Caki2 (cell line): ENCODE measurements around the gene GULP1. TPM values are rescaled to one million over a fixed set of nuclear protein-coding genes. Genes with fewer than 3 reads are reported as not detected.

Source experiments
- DNase-seq: peaks from one replicate; pipeline ENCODE4 v3.0.0-alpha.2; 2015; ENCODE audit warnings: low read depth
- in situ Hi-C: cut with HindIII; loops from 2 replicates; pipeline ENCODE4 v1.10.0; 2016; ENCODE audit warnings: low sequenced_read_pairs, low pct_unique_long_range_greater_than_20kb, mixed read lengths
- total RNA-seq: library from RNA; depleted of rRNA; stranded (reverse); fragments of >200 nt; shearing (Covaris generic); gene quantifications from 2 replicates; pipeline ENCODE4 v1.2.3, GENCODE V29; 2014; ENCODE audit warnings: low replicate concordance

GULP1 gene
- total RNA-seq, 1 experiment from 2014 or later: 144 TPM

DNA sequence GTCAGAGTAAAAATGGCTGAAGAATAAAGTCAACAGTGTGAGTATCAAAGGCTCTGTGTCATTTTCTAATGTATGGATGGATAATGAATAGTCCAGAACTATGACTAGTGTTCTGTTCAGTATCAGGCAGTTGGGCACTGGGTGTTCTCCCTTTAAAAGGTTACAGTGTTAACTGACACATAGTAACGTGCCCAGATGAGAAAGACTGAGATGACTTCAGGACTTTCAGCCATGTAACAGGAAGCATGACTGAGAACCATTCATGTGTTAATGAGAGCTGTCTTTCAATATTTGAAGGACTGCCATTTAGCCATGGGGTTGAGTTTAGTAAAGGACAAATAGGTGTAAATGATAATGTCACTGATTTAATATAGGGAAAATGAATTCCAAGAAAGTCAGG is 187.1 kb downstream of the GULP1 start:
- DNase-seq: peak; percentile 73
- in situ Hi-C loops: no loop called here

DNA sequence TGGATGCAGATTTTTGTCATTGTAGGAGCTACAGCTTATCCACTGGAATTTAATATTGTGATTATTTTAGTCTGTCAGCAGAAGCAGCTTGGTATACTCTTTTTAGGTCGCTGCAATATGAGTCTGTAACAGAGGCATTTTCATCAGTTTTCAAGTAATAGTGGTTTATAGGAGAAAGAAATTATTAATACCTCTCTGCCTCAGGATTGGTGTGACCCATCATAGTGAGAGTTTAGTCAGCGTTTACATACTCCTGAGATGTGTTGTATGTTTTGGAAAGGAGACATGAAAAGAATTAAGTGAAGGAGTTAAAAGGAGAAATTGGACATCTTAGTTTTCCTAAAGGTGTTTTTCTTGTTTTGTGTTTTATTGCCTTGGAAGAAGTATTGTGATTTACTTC is 189.8 kb downstream of the GULP1 start:
- in situ Hi-C loops: no loop called here

DNA sequence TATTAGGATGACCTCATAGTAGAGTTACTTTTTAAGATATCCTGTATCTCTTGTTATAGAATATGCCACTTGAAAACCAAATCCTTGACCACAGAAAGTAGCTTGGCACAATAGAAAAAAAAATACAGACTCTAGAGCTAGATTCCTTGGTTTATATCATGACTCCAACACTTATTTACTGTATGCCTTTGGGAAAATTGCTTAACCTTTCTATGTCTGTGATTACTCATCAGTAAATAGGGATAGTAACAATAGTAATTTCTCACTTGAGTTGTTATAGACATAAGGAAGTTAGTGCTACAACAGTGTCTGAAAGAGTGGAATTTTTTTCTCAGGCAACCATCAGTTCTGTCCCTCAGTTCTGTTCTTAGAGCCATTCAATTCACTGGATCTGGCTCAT is 193.8 kb downstream of the GULP1 start:
- in situ Hi-C loops: no loop called here
- peak; percentile 36 for DNase-seq

More for the DNA sequence above, 189.8 kb downstream of the GULP1 start:
- DNase-seq: no peak

DNA sequence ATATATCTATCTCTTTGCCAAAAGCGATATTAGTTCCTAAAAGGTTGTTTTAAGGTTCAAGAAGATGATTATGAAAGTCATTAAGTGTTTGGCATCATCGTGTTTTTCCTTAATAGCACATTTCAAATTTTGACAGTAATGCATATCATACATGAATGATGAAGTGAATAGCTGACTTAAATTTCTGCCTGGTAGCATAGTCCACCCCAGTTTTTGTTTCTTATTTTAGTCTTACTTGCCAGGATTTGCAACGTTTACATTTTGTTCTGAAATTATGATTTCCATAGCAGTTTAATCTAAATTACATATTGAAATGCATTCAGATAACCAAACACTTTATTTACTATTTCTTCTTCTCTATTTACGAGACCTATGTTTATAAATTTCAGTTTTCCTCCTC is 201.1 kb downstream of the GULP1 start:
- in situ Hi-C loops: no loop called here
- no peak for DNase-seq

DNA sequence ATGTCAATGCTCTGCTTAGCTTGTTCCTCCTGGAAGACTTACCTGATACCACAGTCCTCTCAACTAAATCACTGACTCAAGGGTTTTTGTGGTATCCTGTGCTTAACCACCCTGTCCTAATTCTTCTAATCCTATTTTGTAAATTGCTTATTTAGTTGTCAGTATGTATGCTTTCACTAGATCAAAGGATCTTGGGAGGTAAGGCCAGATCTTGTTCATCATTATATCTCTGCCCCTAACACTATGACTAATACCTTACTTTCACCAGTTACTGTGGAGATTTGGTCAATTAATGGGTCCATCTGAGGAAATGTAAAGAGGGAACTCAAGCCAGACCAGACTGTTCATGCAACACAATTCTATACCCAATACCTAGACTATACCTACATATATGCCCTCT is 203.2 kb downstream of the GULP1 start:
- no peak for DNase-seq
- in situ Hi-C loops: no loop called here

DNA sequence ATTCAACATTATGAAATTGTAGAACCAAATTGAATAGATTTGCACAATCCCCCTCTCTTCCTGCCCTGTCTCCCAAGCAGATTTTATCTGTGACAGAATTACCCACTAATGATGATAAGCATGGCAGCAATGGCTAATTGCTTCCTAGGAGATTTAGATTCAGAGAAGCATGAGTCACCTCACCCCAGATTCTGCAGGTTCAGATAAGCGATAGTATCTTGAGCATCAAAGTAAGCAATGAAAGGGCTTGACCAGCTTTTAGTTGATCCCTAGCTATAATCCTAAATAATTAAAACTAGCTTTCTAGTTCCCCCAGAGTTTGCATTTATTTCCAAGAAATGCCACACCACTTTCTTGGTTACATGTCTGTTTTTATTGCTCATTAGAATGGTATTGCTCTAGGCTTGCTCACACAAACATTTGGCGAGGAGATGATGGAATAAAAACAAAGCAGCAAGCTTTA is 204.3 kb downstream of the GULP1 start:
- peak; percentile 40 for DNase-seq
- in situ Hi-C loops: no loop called here

DNA sequence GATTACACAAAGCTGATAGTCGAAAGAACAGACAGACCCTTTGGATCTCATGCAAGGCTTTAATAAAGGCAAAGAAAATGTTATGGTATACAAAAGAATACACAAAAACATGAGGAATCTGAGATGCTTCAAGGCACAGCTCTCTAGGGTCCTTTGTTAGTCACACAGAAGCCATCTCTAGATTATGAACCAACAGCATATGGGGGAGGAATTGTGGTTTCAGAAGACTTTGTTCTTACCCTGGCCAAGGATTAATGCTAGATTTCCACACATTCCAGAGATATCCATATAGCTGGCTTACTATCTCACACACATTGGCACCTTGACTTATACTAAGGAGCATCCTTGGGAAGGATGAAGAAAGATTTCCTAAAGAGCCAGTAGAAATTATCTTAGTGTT is 206.1 kb downstream of the GULP1 start:
- DNase-seq: no peak
- in situ Hi-C loops: no loop called here

DNA sequence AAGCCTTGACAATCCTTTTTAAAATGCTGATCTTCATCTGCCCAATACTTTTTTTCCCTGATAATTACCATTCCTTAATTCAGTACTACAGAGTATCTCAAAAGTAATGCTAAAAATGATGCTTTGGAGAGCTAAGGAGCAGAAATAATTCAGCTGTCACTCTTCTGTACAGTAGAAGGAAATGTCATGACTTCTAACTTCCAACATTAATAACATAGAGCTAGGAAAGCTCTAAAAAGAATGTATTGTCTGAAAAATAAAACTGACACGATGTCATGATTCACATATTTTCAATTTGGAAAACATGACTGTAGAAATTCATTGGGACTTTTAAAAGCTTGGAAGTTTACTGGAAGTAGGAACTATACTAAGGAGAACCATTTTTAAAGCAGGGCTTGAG is 212.3 kb downstream of the GULP1 start:
- DNase-seq: no peak
- in situ Hi-C loops: no loop called here

DNA sequence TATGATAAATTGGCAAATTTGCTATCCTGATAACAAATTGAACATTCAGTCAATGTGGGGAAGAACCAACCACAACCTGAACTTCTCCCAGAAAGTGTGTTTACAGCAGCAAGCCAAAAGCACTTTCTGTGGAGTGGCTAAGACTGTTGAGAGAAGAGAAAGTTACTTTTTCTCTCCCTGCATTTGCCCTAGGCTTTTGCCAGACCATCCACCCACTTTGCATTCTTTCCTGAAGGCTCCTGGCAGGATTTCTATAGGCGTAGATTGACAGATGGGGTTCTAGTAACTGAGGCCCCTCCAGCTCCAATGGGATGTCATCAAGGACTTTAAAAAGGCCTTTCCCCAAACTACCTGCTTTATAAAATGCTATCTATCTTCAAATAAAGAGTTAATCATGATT is 215.2 kb downstream of the GULP1 start:
- in situ Hi-C loops: no loop called here
- DNase-seq: no peak

DNA sequence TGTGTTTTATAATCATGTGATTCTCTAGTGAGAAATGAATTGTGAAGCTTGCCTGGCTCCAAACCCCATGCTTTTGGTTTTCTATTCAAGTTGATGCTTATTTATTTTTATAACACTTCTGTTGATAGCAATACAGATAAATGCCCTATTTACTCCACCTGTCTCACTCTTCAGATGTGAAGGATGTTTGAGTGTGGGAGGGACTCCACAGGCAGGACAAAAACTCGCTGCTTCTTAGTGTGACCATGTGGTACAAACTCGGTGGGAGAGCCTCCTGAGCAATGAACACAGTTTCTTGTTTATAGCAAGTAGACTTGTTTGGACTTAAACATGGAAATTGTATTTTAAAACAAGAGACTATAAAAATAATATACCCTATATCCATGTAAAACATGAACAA is 219.7 kb downstream of the GULP1 start:
- in situ Hi-C loops: no loop called here
- no peak for DNase-seq

DNA sequence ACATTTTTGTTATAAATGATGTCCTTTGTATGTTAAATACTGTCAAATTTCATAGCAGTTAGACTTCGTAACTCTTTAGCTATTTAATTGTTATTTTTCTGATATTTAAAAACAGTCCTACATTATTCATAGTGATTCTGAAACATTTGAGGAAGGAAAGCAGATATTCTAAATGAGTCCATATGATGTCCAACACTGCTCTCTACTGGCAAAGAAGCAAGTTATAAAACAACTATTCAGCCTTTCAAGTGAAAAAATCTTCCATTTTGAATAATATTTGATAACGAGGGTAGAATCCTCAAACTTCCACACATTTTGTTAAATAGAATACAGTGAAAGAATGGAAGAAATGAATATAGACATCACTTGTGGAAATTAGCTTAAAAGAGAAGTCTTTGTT is 220.8 kb downstream of the GULP1 start:
- peak; percentile 30 for DNase-seq
- in situ Hi-C loops: no loop called here

DNA sequence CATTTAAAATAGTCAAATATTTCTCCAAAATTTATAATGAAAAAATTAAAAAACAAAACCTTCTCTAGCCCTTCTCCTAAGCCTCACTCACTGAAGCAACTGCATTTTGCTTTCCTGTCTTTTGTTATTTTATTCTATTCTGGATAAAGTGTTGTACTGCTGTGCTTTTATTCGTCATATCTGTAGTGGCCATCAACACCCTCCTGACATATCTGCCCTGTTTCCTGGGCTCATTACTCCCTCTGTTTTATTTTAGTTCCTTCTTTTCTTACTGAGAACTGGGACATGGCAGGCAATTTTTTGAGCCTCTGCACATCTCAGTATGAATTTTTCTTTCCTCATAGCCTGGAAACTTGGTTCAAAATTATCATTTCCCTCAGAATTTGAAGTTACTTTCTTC is 224.2 kb downstream of the GULP1 start:
- in situ Hi-C loops: no loop called here
- no peak for DNase-seq

DNA sequence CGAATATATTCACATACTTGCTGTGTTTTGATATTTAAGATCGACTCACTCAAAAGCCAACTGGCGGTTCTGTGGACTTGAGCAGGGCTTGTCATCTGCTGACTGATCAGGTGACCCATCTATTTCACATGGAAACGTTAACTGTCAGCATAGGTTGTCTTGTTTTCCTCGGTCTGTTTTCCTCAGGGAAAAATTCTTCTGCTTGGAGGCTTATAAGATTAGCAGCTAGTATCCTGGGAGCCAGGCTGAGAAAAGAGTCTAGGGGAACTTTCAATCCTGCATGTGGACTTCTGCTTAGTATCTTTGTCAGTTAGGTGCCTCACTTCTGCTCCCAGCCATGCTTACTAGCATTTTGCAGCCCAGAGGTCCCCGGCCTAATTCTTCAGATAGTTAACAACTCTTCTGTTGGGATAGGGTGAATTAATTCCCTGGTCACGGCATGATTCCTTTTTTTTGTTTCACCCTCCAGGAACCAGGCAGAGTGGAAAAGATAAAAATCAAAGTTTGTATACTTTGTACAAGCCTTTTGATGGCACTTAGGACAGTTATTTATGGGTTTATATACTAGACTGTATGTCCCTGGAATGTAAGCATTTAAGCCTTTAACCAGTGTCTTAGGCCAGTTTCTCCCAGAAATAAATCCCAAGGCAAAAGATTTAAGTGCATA is 226.0 kb downstream of the GULP1 start:
- DNase-seq: no peak
- in situ Hi-C loops: no loop called here

DNA sequence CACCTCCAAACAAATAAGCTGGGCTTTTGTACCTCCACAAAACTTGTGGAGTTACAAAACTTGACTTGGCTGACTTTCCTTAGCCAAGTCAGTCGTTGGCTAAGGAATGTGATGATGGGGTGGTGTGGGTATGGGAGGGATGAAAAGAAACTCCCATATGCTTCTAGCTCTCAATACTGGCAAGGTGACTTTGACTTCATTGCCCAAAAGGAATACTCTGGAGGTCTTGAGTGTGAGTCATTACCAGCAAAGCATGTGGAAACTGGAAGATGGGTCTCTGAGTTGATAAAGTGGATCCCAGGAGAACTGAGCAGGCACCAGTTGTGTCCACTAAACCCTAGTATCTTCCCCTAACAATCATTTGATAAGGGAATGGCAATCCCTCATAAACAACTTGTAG is 226.7 kb downstream of the GULP1 start:
- no peak for DNase-seq
- in situ Hi-C loops: no loop called here

DNA sequence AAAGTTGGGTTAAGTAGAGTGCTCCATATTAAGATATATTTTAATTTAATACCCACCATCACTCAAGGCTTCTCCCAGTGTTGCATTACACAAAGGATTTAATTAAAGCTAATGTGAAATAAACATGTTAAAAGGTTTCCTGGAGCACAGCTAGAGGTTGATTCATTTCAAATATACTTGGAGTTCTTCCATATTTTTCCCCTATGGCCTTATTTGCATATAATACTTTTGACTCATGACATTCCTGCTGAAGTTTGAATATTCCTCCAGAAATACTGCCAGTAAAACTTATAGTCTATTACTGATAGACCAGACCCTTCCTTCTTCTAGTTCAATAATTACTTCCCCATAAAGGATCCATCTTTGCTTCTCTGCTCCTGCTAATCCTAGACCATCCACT is 227.5 kb downstream of the GULP1 start:
- in situ Hi-C loops: no loop called here
- DNase-seq: no peak

DNA sequence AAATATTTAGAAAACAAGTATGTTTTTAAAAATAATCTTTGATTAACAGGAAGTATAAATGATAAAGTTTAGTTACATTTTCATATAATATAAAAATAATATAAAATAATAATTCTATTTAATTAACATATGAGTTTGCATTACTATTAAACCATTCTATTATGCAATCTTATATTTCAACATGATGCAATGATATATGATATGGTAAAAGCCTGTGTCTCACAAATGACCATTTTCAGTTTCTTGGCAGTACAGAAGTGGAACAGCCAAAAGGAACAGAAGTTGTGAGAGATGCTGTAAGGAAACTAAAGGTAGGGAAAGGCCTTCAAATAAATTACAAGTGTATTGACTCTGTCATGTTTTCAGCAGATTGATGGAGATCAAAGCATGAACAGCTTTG is 230.8 kb downstream of the GULP1 start:
- in situ Hi-C loops: no loop called here
- no peak for DNase-seq

DNA sequence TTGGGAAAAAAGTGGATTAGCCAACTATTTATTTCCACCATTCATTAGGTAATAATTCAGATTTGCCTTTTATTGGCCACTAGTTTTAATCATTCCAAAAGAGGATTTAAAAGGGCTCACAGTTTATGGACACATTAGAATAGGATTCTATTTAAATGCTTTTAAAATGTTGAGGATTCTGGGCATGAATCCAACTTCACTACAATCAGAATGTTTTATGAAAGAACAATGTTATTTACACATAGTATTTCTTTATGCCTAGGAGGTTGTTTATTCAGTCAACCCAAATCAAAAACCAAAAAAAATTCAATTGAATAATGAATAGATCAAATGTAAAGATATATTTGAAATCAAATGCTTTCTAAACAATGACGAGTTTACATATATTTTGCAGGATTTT is 232.2 kb downstream of the GULP1 start:
- no peak for DNase-seq
- in situ Hi-C loops: no loop called here

DNA sequence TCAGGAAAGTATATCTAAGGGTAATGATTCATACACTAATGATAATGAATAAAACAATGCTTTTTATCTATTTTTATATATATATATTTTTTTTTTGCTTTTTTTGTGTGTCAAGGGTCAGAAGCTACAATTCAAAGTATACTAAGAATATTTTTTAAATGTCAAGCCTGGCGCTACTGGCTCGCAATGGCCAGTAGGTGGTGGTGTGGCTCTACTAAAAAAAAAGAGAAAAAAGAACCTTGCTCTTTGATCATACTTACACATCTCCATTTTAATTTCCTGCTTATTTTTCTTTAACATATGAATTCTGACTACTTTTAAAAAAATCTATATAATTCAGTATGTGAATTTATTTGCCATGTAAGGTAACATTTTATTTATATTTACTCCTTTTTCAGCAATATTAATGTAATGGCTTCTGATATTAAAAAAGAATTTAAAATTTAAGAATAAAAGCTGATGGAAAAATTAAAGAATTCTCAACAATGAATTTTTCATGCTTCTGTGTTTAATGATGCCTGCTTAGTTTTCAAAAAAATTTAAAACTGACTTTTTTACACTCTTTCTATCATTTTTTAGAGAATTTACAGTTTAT is 232.9 kb downstream of the GULP1 start:
- in situ Hi-C loops: no loop called here
- DNase-seq: peak; percentile 50

DNA sequence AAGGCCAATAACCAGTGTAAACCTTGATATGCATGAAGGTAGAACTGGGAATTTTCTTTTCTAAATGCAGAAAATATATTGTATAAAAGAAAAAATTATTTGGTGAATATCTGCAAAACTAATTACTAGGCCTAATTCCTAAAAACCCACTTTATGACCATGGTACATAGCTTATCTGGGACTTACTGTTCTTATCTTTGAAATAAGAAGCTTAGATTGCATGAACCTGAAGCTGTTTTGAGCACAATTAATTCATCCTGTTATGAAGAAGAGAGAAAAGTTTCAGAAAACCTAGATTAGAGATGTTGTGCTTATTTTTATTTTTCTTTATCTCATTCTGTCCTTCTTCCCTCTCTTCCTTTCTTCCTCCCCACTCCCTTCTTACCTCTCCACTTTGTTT is 235.0 kb downstream of the GULP1 start:
- in situ Hi-C loops: no loop called here
- no peak for DNase-seq

DNA sequence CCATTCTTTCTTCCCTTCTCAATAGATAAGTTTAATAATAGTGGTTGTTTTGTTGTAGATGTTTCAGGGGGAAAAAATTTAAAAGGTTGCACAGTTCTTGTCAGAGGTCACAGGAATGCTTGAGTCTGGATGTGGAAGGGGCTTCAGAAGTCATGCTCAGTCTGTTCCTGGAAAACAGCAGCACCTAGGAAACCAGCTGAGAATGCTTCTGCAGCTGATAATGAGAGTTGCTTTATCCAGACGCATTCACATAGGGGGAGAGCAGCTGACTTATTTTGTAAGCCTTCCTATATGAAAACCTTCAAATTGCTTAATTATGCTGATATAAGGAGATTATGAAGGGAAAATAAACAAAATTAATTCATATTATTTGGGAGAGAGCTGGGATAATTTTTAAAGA is 235.5 kb downstream of the GULP1 start:
- in situ Hi-C loops: no loop called here
- no peak for DNase-seq
